ENCODE measurements around the gene BICRA.
A peak's percentile ranks its signal among the peaks of the same experiment; 100 is the strongest.

The BICRA gene

GRCh38 chr19:47601180-47601904 is 7.6 kb upstream of the BICRA start:
- DNase-seq (ENCODE audit: low read depth in 2 of 2): no peak

- no peak for DNase-seq (ENCODE audit: low read depth in 2 of 2)
These were observed 5.0 kb upstream of the BICRA start for GRCh38 chr19:47603706-47604565.

GRCh38 chr19:47607564-47608073 is 1.3 kb upstream of the BICRA start:
- DNase-seq (ENCODE audit: low read depth in 2 of 2): no peak

GRCh38 chr19:47608074-47608918 is 638 bp upstream of the BICRA start:
- peak; percentile 86 to 95 for DNase-seq (ENCODE audit: low read depth in 2 of 2)

- DNase-seq (ENCODE audit: low read depth in 2 of 2): peak; percentile 13 to 35
These were observed 1.3 kb downstream of the BICRA start for GRCh38 chr19:47609906-47610894.

GRCh38 chr19:47610902-47611301 is 2.0 kb downstream of the BICRA start:
- DNase-seq (ENCODE audit: low read depth in 2 of 2): no peak

- DNase-seq (ENCODE audit: low read depth in 2 of 2): no peak
These were observed 4.5 kb downstream of the BICRA start for GRCh38 chr19:47613165-47614020.

- no peak for DNase-seq (ENCODE audit: low read depth in 2 of 2)
These were observed 5.0 kb downstream of the BICRA start for GRCh38 chr19:47614021-47614295.

- DNase-seq (ENCODE audit: low read depth in 2 of 2): no peak
These were observed 5.6 kb downstream of the BICRA start for GRCh38 chr19:47614559-47614958.

GRCh38 chr19:47615230-47615629 is 6.3 kb downstream of the BICRA start:
- no peak for DNase-seq (ENCODE audit: low read depth in 2 of 2)

- no peak for DNase-seq (ENCODE audit: low read depth in 2 of 2)
These were observed 6.8 kb downstream of the BICRA start for GRCh38 chr19:47615714-47616113.

- DNase-seq (ENCODE audit: low read depth in 2 of 2): no peak
These were observed 9.8 kb downstream of the BICRA start for GRCh38 chr19:47618771-47619170.

GRCh38 chr19:47619763-47620162 is 10.8 kb downstream of the BICRA start:
- no peak for DNase-seq (ENCODE audit: low read depth in 2 of 2)

GRCh38 chr19:47623151-47623920 is 14.4 kb downstream of the BICRA start:
- DNase-seq (ENCODE audit: low read depth in 2 of 2): no peak

GRCh38 chr19:47623921-47624391 is 15.0 kb downstream of the BICRA start:
- no peak for DNase-seq (ENCODE audit: low read depth in 2 of 2)

GRCh38 chr19:47625650-47626049 is 16.7 kb downstream of the BICRA start:
- no peak for DNase-seq (ENCODE audit: low read depth in 2 of 2)

- no peak for DNase-seq (ENCODE audit: low read depth in 2 of 2)
These were observed 17.3 kb downstream of the BICRA start for GRCh38 chr19:47626238-47626637.

- DNase-seq (ENCODE audit: low read depth in 2 of 2): no peak
These were observed 19.3 kb downstream of the BICRA start for GRCh38 chr19:47628078-47628771.
